Measurements from ENCODE around the gene TECTA. TPM values are rescaled to one million over a fixed set of nuclear protein-coding genes. Genes with fewer than 3 reads are reported as not detected.
"Not testable (repeated sequence)": the region's sequence is repeated elsewhere in the genome, so short reads cannot be mapped to it uniquely, and the experiment has no call there.

The TECTA gene
- total RNA-seq, 1 experiment from 2014 or later: not detected

- Histone ChIP-seq H3K27me3 (no peaks in the 10 kb centered on the region), H3K4me3 (no peak overlapping the region), H3K36me3 (no peaks in the 10 kb centered on the region), H3K9me3 (no peaks in the 10 kb centered on the region)
- no peak for DNase-seq
Observed at GRCh38 chr11:121140369-121140768, 39.3 kb downstream of the TECTA start.

- no peak for DNase-seq
Observed at GRCh38 chr11:121141066-121141465, 40.0 kb downstream of the TECTA start.

GRCh38 chr11:121143921-121144320 lies 42.9 kb downstream of the TECTA start:
- Histone ChIP-seq H3K9me3 (no peaks in the 10 kb centered on the region), H3K27me3 (no peaks in the 10 kb centered on the region), H3K4me3 (no peak overlapping the region), H3K36me3 (no peaks in the 10 kb centered on the region)
- DNase-seq: no peak

More at GRCh38 chr11:121141066-121141465, 40.0 kb downstream of the TECTA start:
- Histone ChIP-seq H3K36me3 (no peaks in the 10 kb centered on the region), H3K4me3 (no peak overlapping the region), H3K27me3 (no peaks in the 10 kb centered on the region), H3K9me3 (no peaks in the 10 kb centered on the region)

- H3K4me3 ChIP-seq: no peak overlapping the region
- no peaks in the 10 kb centered on the region for H3K27me3 ChIP-seq
- H3K36me3 ChIP-seq: no peaks in the 10 kb centered on the region
- no peaks in the 10 kb centered on the region for H3K9me3 ChIP-seq
- DNase-seq: no peak
Observed at GRCh38 chr11:121144723-121145122, 43.7 kb downstream of the TECTA start.

- no peak for DNase-seq
- H3K27me3 ChIP-seq: no peaks in the 10 kb centered on the region
- H3K36me3 ChIP-seq: no peaks in the 10 kb centered on the region
- H3K9me3 ChIP-seq: no peaks in the 10 kb centered on the region
- no peak overlapping the region for H3K4me3 ChIP-seq
Observed at GRCh38 chr11:121145826-121146225, 44.8 kb downstream of the TECTA start.

- no peak for DNase-seq
- no peak overlapping the region for H3K4me3 ChIP-seq
- H3K27me3 ChIP-seq: no peaks in the 10 kb centered on the region
- H3K9me3 ChIP-seq: no peaks in the 10 kb centered on the region
- no peaks in the 10 kb centered on the region for H3K36me3 ChIP-seq
Observed at GRCh38 chr11:121149116-121149515, 48.1 kb downstream of the TECTA start.

- Histone ChIP-seq H3K4me3 (no peak overlapping the region), H3K27me3 (no peaks in the 10 kb centered on the region; the same call in 1 of the 2 replicates), H3K36me3 (no peaks in the 10 kb centered on the region), H3K9me3 (no peaks in the 10 kb centered on the region)
- no peak for DNase-seq
Observed at GRCh38 chr11:121151207-121151688, 50.2 kb downstream of the TECTA start.

- Histone ChIP-seq H3K27me3 (no peaks in the 10 kb centered on the region; the same call in 1 of the 2 replicates), H3K9me3 (no peaks in the 10 kb centered on the region), H3K36me3 (no peaks in the 10 kb centered on the region), H3K4me3 (no peak overlapping the region)
- no peak for DNase-seq
Observed at GRCh38 chr11:121152764-121153163, 51.7 kb downstream of the TECTA start.

GRCh38 chr11:121153472-121153871 lies 52.4 kb downstream of the TECTA start:
- Histone ChIP-seq H3K36me3 (no peaks in the 10 kb centered on the region), H3K9me3 (no peaks in the 10 kb centered on the region), H3K27me3 (no peaks in the 10 kb centered on the region; the same call in 1 of the 2 replicates), H3K4me3 (no peak overlapping the region)
- no peak for DNase-seq

GRCh38 chr11:121154486-121155314 lies 53.7 kb downstream of the TECTA start:
- H3K27me3 ChIP-seq: no peaks in the 10 kb centered on the region; the same call in 1 of the 2 replicates
- DNase-seq: no peak
- H3K9me3 ChIP-seq: no peaks in the 10 kb centered on the region
- no peak overlapping the region for H3K4me3 ChIP-seq
- H3K36me3 ChIP-seq: no peaks in the 10 kb centered on the region

GRCh38 chr11:121157756-121158155 lies 56.7 kb downstream of the TECTA start:
- Histone ChIP-seq H3K9me3 (no peaks in the 10 kb centered on the region), H3K36me3 (no peaks in the 10 kb centered on the region), H3K27me3 (no peaks in the 10 kb centered on the region; the same call in 1 of the 2 replicates)

GRCh38 chr11:121159741-121160140 lies 58.7 kb downstream of the TECTA start:
- Histone ChIP-seq H3K9me3 (no peaks in the 10 kb centered on the region), H3K27me3 (peaks cover 3% of the 10 kb centered on the region; the same call in 1 of the 2 replicates), H3K36me3 (no peaks in the 10 kb centered on the region)

More at GRCh38 chr11:121157756-121158155, 56.7 kb downstream of the TECTA start:
- DNase-seq: no peak
- H3K4me3 ChIP-seq: no peak overlapping the region

GRCh38 chr11:121161349-121161917 lies 60.4 kb downstream of the TECTA start:
- no peak for DNase-seq
- Histone ChIP-seq H3K9me3 (no peaks in the 10 kb centered on the region), H3K36me3 (no peaks in the 10 kb centered on the region), H3K4me3 (no peak overlapping the region), H3K27me3 (peaks cover 3% of the 10 kb centered on the region; the same call in 1 of the 2 replicates)

More at GRCh38 chr11:121159741-121160140, 58.7 kb downstream of the TECTA start:
- H3K4me3 ChIP-seq: no peak overlapping the region
- no peak for DNase-seq

- Histone ChIP-seq H3K27me3 (peaks cover 3% of the 10 kb centered on the region; the same call in 1 of the 2 replicates), H3K36me3 (no peaks in the 10 kb centered on the region), H3K4me3 (no peak overlapping the region), H3K9me3 (no peaks in the 10 kb centered on the region)
- DNase-seq: no peak
Observed at GRCh38 chr11:121163658-121164308, 62.7 kb downstream of the TECTA start.

GRCh38 chr11:121177629-121178028 lies 76.6 kb downstream of the TECTA start:
- peaks cover 12% of the 10 kb centered on the region for H3K9me3 ChIP-seq
- not testable (repeated sequence) for H3K36me3 ChIP-seq, DNase-seq, H3K27me3 ChIP-seq, H3K4me3 ChIP-seq

GRCh38 chr11:121179306-121179705 lies 78.3 kb downstream of the TECTA start:
- H3K9me3 ChIP-seq: peaks cover 12% of the 10 kb centered on the region
- no peaks in the 10 kb centered on the region for H3K27me3 ChIP-seq

GRCh38 chr11:121180183-121180582 lies 79.1 kb downstream of the TECTA start:
- Histone ChIP-seq H3K9me3 (peaks cover 12% of the 10 kb centered on the region), H3K27me3 (no peaks in the 10 kb centered on the region), H3K4me3 (no peak overlapping the region), H3K36me3 (no peaks in the 10 kb centered on the region)
- DNase-seq: no peak

More at GRCh38 chr11:121179306-121179705, 78.3 kb downstream of the TECTA start:
- DNase-seq: no peak
- no peak overlapping the region for H3K4me3 ChIP-seq
- no peaks in the 10 kb centered on the region for H3K36me3 ChIP-seq

Data from MG63 (cell line).